Calu3 (cell line): ENCODE results near the gene LGI1. TPM values are rescaled to one million over a fixed set of nuclear protein-coding genes. Genes with fewer than 3 reads are reported as not detected.

Experiments used
- BruUV-seq: library from RNA; stranded (reverse); fragments of 400-500 nt; replicated peaks from 2 replicates; lab custom pipeline; 2021; lab: Mats Ljungman, UMichigan
- CTCF ChIA-PET: fragments of 300-600 bp; sonication (Branson Sonifier 250); formaldehyde crosslinking; loops from one replicate; lab custom pipeline; 2022; ENCODE audit warnings: antibody characterized with exemption; lab: Charles Lee
- DNase-seq: peaks from one replicate; pipeline ENCODE4 v3.0.0; 2022
- H3K27ac Mint-ChIP-seq: one replicate; pipeline ENCODE4 v1.8.0; 2022; ENCODE audit warnings: mixed read lengths; ENCODE audit not compliant: unreplicated experiment
- H3K27me3 Mint-ChIP-seq: one replicate; pipeline ENCODE4 v1.8.0; 2022; ENCODE audit warnings: mixed read lengths; ENCODE audit not compliant: unreplicated experiment
- H3K36me3 Mint-ChIP-seq: one replicate; pipeline ENCODE4 v1.8.0; 2022; ENCODE audit warnings: mild to moderate bottlenecking, moderate library complexity, mixed read lengths; ENCODE audit not compliant: insufficient read depth, unreplicated experiment
- H3K4me1 Mint-ChIP-seq: one replicate; pipeline ENCODE4 v1.8.0; 2022; ENCODE audit warnings: mild to moderate bottlenecking, low read depth, mixed read lengths; ENCODE audit not compliant: unreplicated experiment
- H3K4me3 Mint-ChIP-seq: one replicate; pipeline ENCODE4 v1.8.0; 2022; ENCODE audit warnings: mild to moderate bottlenecking, low read depth, moderate library complexity, mixed read lengths; ENCODE audit not compliant: unreplicated experiment
- H3K9me3 Mint-ChIP-seq: one replicate; pipeline ENCODE4 v1.8.0; 2022; ENCODE audit warnings: low read depth, mixed read lengths; ENCODE audit not compliant: unreplicated experiment
- CTCF ChIP-seq: fragments of 200-600 bp; IDR thresholded peaks from one replicate; pipeline ENCODE4 v1.8.0; 2022; ENCODE audit warnings: antibody characterized with exemption; ENCODE audit not compliant: unreplicated experiment
- intact Hi-C: fragments of 100-400 bp; cut with micrococcal nuclease; formaldehyde crosslinking; loops from one replicate; pipeline ENCODE4 v1.10.0; 2022; ENCODE audit not compliant: unreplicated experiment
- total RNA-seq: library from RNA; stranded (reverse); gene quantifications from 2 replicates; pipeline ENCODE4 v1.2.3, GENCODE V29; 2022

The LGI1 gene
- total RNA-seq, 1 experiment from 2014 or later = not detected

GRCh38 chr10:93766918-93767317 is 9.2 kb downstream of the LGI1 start:
- CTCF ChIA-PET = no interaction called here
- no peak overlapping the region for H3K27ac Mint-ChIP-seq
- TF ChIP-seq CTCF = no peak
- H3K27me3 Mint-ChIP-seq = peaks cover 48% of the 10 kb centered on the region
- H3K4me1 Mint-ChIP-seq = peaks cover 10% of the 10 kb centered on the region
- no peaks in the 10 kb centered on the region for H3K36me3 Mint-ChIP-seq
- BruUV-seq = no TSS peak
- intact Hi-C loops = no loop called here
- H3K4me3 Mint-ChIP-seq = no peak overlapping the region
- H3K9me3 Mint-ChIP-seq = no peaks in the 10 kb centered on the region
- DNase-seq = no peak

- Mint-ChIP-seq H3K4me1 (peaks cover 7% of the 10 kb centered on the region), H3K27ac (no peak overlapping the region), H3K9me3 (no peaks in the 10 kb centered on the region), H3K36me3 (no peaks in the 10 kb centered on the region), H3K4me3 (no peak overlapping the region), H3K27me3 (peaks cover 41% of the 10 kb centered on the region)
- intact Hi-C loops = no loop called here
- no peak for DNase-seq
- BruUV-seq = no TSS peak
- CTCF ChIA-PET = no interaction called here
- TF ChIP-seq CTCF = no peak
Measured at GRCh38 chr10:93767724-93768399, 10.1 kb downstream of the LGI1 start.

- no peaks in the 10 kb centered on the region for H3K9me3 Mint-ChIP-seq
- no peak for TF ChIP-seq CTCF
- no peaks in the 10 kb centered on the region for H3K4me1 Mint-ChIP-seq
- CTCF ChIA-PET = interaction anchor here (0.6 to 1.0 kb wide), 2 partner anchors 18 to 1120 kb away, joined by 3 read pairs; no protein-coding TSS in a partner anchor
- H3K4me3 Mint-ChIP-seq = no peak overlapping the region
- BruUV-seq = no TSS peak
- H3K27ac Mint-ChIP-seq = no peak overlapping the region
- H3K27me3 Mint-ChIP-seq = peaks cover 34% of the 10 kb centered on the region
- intact Hi-C loops = no loop called here
- DNase-seq = no peak
- no peaks in the 10 kb centered on the region for H3K36me3 Mint-ChIP-seq
Measured at GRCh38 chr10:93768892-93769291, 11.2 kb downstream of the LGI1 start.

GRCh38 chr10:93771354-93771753 is 13.6 kb downstream of the LGI1 start:
- Mint-ChIP-seq H3K4me3 (no peak overlapping the region), H3K9me3 (no peaks in the 10 kb centered on the region), H3K4me1 (peaks cover 8% of the 10 kb centered on the region), H3K27ac (no peak overlapping the region), H3K27me3 (peaks cover 55% of the 10 kb centered on the region), H3K36me3 (no peaks in the 10 kb centered on the region)
- CTCF ChIA-PET = no interaction called here
- DNase-seq = no peak
- no peak for TF ChIP-seq CTCF
- BruUV-seq = no TSS peak
- intact Hi-C loops = no loop called here
